ENCODE measurements around the gene RAI1. TPM values are rescaled to one million over a fixed set of nuclear protein-coding genes. Genes with fewer than 3 reads are reported as not detected.

The RAI1 gene
- total RNA-seq, 2 experiments from 2014 or later = 9.2 to 12.0 TPM

GRCh38 chr17:17815062-17815406, 133.8 kb downstream of the RAI1 start:
- CTCF ChIA-PET = interaction anchor here (5.2 to 5.9 kb wide), 2 partner anchors 41 to 47 kb away, joined by 55 to 76 read pairs; no protein-coding TSS in a partner anchor
- Mint-ChIP-seq H3K27me3 (ENCODE audit: low read depth) (no peaks in the 10 kb centered on the region), H3K27ac (no peak overlapping the region), H3K4me1 (ENCODE audit: low read depth) (peaks cover 27% of the 10 kb centered on the region), H3K9me3 (no peaks in the 10 kb centered on the region), H3K4me3 (no peak overlapping the region), H3K36me3 (ENCODE audit: low read depth) (peaks cover 52% of the 10 kb centered on the region)
- intact Hi-C loops (cut with micrococcal nuclease) = no loop called here
- no peak for DNase-seq

- H3K27ac Mint-ChIP-seq = no peak overlapping the region
- intact Hi-C loops (cut with micrococcal nuclease) = no loop called here
- H3K4me1 Mint-ChIP-seq (ENCODE audit: low read depth) = peaks cover 33% of the 10 kb centered on the region
- peaks cover 53% of the 10 kb centered on the region for H3K36me3 Mint-ChIP-seq (ENCODE audit: low read depth)
- H3K9me3 Mint-ChIP-seq = no peaks in the 10 kb centered on the region
- no peaks in the 10 kb centered on the region for H3K27me3 Mint-ChIP-seq (ENCODE audit: low read depth)
- CTCF ChIA-PET = interaction anchor here (5.2 to 5.9 kb wide), 2 partner anchors 40 to 46 kb away, joined by 55 to 76 read pairs; no protein-coding TSS in a partner anchor
- no peak for DNase-seq
- no peak overlapping the region for H3K4me3 Mint-ChIP-seq
Observed at GRCh38 chr17:17815436-17816200, 134.4 kb downstream of the RAI1 start.

GRCh38 chr17:17816240-17816814, 135.1 kb downstream of the RAI1 start:
- CTCF ChIA-PET = interaction anchor here (0.7 to 5.9 kb wide), 2 partner anchors 40 to 319 kb away, joined by 3 to 55 read pairs; no protein-coding TSS in a partner anchor
- H3K27me3 Mint-ChIP-seq (ENCODE audit: low read depth) = no peaks in the 10 kb centered on the region
- H3K27ac Mint-ChIP-seq = no peak overlapping the region
- intact Hi-C loops (cut with micrococcal nuclease) = no loop called here
- peaks cover 40% of the 10 kb centered on the region for H3K4me1 Mint-ChIP-seq (ENCODE audit: low read depth)
- H3K36me3 Mint-ChIP-seq (ENCODE audit: low read depth) = peaks cover 55% of the 10 kb centered on the region
- DNase-seq = no peak
- H3K4me3 Mint-ChIP-seq = no peak overlapping the region
- no peaks in the 10 kb centered on the region for H3K9me3 Mint-ChIP-seq

GRCh38 chr17:17816831-17817551, 135.7 kb downstream of the RAI1 start:
- peaks cover 55% of the 10 kb centered on the region for H3K36me3 Mint-ChIP-seq (ENCODE audit: low read depth)
- H3K27ac Mint-ChIP-seq = no peak overlapping the region
- CTCF ChIA-PET = interaction anchor here (0.7 kb wide), 1 partner anchor 320 kb away, joined by 3 read pairs; no protein-coding TSS in a partner anchor
- H3K4me1 Mint-ChIP-seq (ENCODE audit: low read depth) = peaks cover 42% of the 10 kb centered on the region
- no peak overlapping the region for H3K4me3 Mint-ChIP-seq
- DNase-seq = no peak
- H3K9me3 Mint-ChIP-seq = no peaks in the 10 kb centered on the region
- intact Hi-C loops (cut with micrococcal nuclease) = no loop called here
- H3K27me3 Mint-ChIP-seq (ENCODE audit: low read depth) = no peaks in the 10 kb centered on the region

GRCh38 chr17:17817552-17817947, 136.3 kb downstream of the RAI1 start:
- H3K9me3 Mint-ChIP-seq = no peaks in the 10 kb centered on the region
- H3K4me1 Mint-ChIP-seq (ENCODE audit: low read depth) = peaks cover 44% of the 10 kb centered on the region
- intact Hi-C loops (cut with micrococcal nuclease) = no loop called here
- peaks cover 55% of the 10 kb centered on the region for H3K36me3 Mint-ChIP-seq (ENCODE audit: low read depth)
- no peak for DNase-seq
- H3K4me3 Mint-ChIP-seq = no peak overlapping the region
- no peaks in the 10 kb centered on the region for H3K27me3 Mint-ChIP-seq (ENCODE audit: low read depth)
- CTCF ChIA-PET = no interaction called here
- no peak overlapping the region for H3K27ac Mint-ChIP-seq

GRCh38 chr17:17818088-17818526, 136.8 kb downstream of the RAI1 start:
- peaks cover 54% of the 10 kb centered on the region for H3K36me3 Mint-ChIP-seq (ENCODE audit: low read depth)
- no peak for DNase-seq
- H3K9me3 Mint-ChIP-seq = no peaks in the 10 kb centered on the region
- peaks cover 47% of the 10 kb centered on the region for H3K4me1 Mint-ChIP-seq (ENCODE audit: low read depth)
- H3K27me3 Mint-ChIP-seq (ENCODE audit: low read depth) = no peaks in the 10 kb centered on the region
- H3K4me3 Mint-ChIP-seq = no peak overlapping the region
- CTCF ChIA-PET = interaction anchor here (0.7 kb wide), 1 partner anchor 42 kb away, joined by 3 read pairs; no protein-coding TSS in a partner anchor
- H3K27ac Mint-ChIP-seq = no peak overlapping the region
- intact Hi-C loops (cut with micrococcal nuclease) = loop anchor here (2.0 kb wide), 2 partner anchors 149 to 221 kb away; partner anchors contain the start of genes ATPAF2 and GID4

- Mint-ChIP-seq H3K36me3 (ENCODE audit: low read depth) (peaks cover 53% of the 10 kb centered on the region), H3K27me3 (ENCODE audit: low read depth) (no peaks in the 10 kb centered on the region), H3K4me1 (ENCODE audit: low read depth) (peaks cover 53% of the 10 kb centered on the region), H3K9me3 (no peaks in the 10 kb centered on the region), H3K27ac (peak overlapping the region; percentile 27), H3K4me3 (no peak overlapping the region)
- no peak for DNase-seq
- CTCF ChIA-PET = interaction anchor here (0.6 to 2.4 kb wide), 2 partner anchors 41 to 176 kb away, joined by 3 to 9 read pairs; no protein-coding TSS in a partner anchor
- intact Hi-C loops (cut with micrococcal nuclease) = loop anchor here (1.0 to 2.0 kb wide), 4 partner anchors 34 to 220 kb away; partner anchors contain the start of genes ATPAF2 and GID4
Observed at GRCh38 chr17:17819111-17819510, 137.9 kb downstream of the RAI1 start.

- DNase-seq = peak; percentile 99
- CTCF ChIA-PET = interaction anchor here (1.6 to 3.2 kb wide), 5 partner anchors 7 to 41 kb away, joined by 6 to 18 read pairs (median 9); no protein-coding TSS in a partner anchor
- no peaks in the 10 kb centered on the region for H3K27me3 Mint-ChIP-seq (ENCODE audit: low read depth)
- H3K4me1 Mint-ChIP-seq (ENCODE audit: low read depth) = peaks cover 58% of the 10 kb centered on the region
- H3K9me3 Mint-ChIP-seq = no peaks in the 10 kb centered on the region
- peak overlapping the region; percentile 39 for H3K4me3 Mint-ChIP-seq
- peak overlapping the region; percentile 77 for H3K27ac Mint-ChIP-seq
- intact Hi-C loops (cut with micrococcal nuclease) = loop anchor here (1.0 to 2.0 kb wide), 4 partner anchors 34 to 219 kb away; partner anchors contain the start of genes ATPAF2 and GID4
- peaks cover 51% of the 10 kb centered on the region for H3K36me3 Mint-ChIP-seq (ENCODE audit: low read depth)
Observed at GRCh38 chr17:17819561-17819995, 138.3 kb downstream of the RAI1 start.

GRCh38 chr17:17820046-17820445, 138.8 kb downstream of the RAI1 start:
- H3K27me3 Mint-ChIP-seq (ENCODE audit: low read depth) = no peaks in the 10 kb centered on the region
- DNase-seq = no peak
- peak overlapping the region; percentile 77 for H3K27ac Mint-ChIP-seq
- intact Hi-C loops (cut with micrococcal nuclease) = loop anchor here (5.0 kb wide), 1 partner anchor 1557 kb away; the partner anchor contains the start of gene MAPK7
- peak overlapping the region; percentile 39 for H3K4me3 Mint-ChIP-seq
- H3K4me1 Mint-ChIP-seq (ENCODE audit: low read depth) = peaks cover 63% of the 10 kb centered on the region
- CTCF ChIA-PET = interaction anchor here (0.7 to 3.2 kb wide), 7 partner anchors 8 to 42 kb away, joined by 3 to 18 read pairs (median 8); no protein-coding TSS in a partner anchor
- H3K9me3 Mint-ChIP-seq = no peaks in the 10 kb centered on the region
- peaks cover 49% of the 10 kb centered on the region for H3K36me3 Mint-ChIP-seq (ENCODE audit: low read depth)

- H3K4me1 Mint-ChIP-seq (ENCODE audit: low read depth) = peaks cover 68% of the 10 kb centered on the region
- H3K27me3 Mint-ChIP-seq (ENCODE audit: low read depth) = no peaks in the 10 kb centered on the region
- no peaks in the 10 kb centered on the region for H3K9me3 Mint-ChIP-seq
- H3K27ac Mint-ChIP-seq = peak overlapping the region; percentile 77
- intact Hi-C loops (cut with micrococcal nuclease) = loop anchor here (5.0 kb wide), 1 partner anchor 1557 kb away; the partner anchor contains the start of gene MAPK7
- peak overlapping the region; percentile 5 for H3K4me3 Mint-ChIP-seq
- DNase-seq = no peak
- H3K36me3 Mint-ChIP-seq (ENCODE audit: low read depth) = peaks cover 45% of the 10 kb centered on the region
- CTCF ChIA-PET = interaction anchor here (0.6 to 3.2 kb wide), 9 partner anchors 9 to 550 kb away, joined by 3 to 18 read pairs (median 6); no protein-coding TSS in a partner anchor
Observed at GRCh38 chr17:17820463-17821158, 139.4 kb downstream of the RAI1 start.

GRCh38 chr17:17822189-17822588, 140.9 kb downstream of the RAI1 start:
- CTCF ChIA-PET = interaction anchor here (1.0 to 3.2 kb wide), 4 partner anchors 10 to 39 kb away, joined by 3 to 18 read pairs (median 4); no protein-coding TSS in a partner anchor
- no peak for DNase-seq
- Mint-ChIP-seq H3K4me1 (ENCODE audit: low read depth) (peaks cover 84% of the 10 kb centered on the region), H3K9me3 (no peaks in the 10 kb centered on the region), H3K27me3 (ENCODE audit: low read depth) (no peaks in the 10 kb centered on the region), H3K4me3 (peak overlapping the region; percentile 66), H3K27ac (no peak overlapping the region), H3K36me3 (ENCODE audit: low read depth) (peaks cover 38% of the 10 kb centered on the region)
- intact Hi-C loops (cut with micrococcal nuclease) = loop anchor here (5.0 kb wide), 1 partner anchor 1555 kb away; the partner anchor contains the start of gene MAPK7

Data from activated naive CD4-positive, alpha-beta T cell treated with anti-CD3 and anti-CD28 coated beads for 36 hours (primary cell).